ENCODE results near the gene IFIT5. TPM values are rescaled to one million over a fixed set of nuclear protein-coding genes. Genes with fewer than 3 reads are reported as not detected.
A peak's percentile ranks its signal among the peaks of the same experiment; 100 is the strongest.

The IFIT5 gene
- total RNA-seq, 1 experiment from 2014 or later = 15.2 TPM

- no peak for DNase-seq
- Histone ChIP-seq H3K9me3 (no peaks in the 10 kb centered on the region; the same call in 1 of the 2 replicates), H3K27me3 (no peaks in the 10 kb centered on the region), H3K4me3 (no peak overlapping the region), H3K36me3 (no peaks in the 10 kb centered on the region)
Observed at GRCh38 chr10:89454561-89455347, 40.4 kb downstream of the IFIT5 start.

DNA sequence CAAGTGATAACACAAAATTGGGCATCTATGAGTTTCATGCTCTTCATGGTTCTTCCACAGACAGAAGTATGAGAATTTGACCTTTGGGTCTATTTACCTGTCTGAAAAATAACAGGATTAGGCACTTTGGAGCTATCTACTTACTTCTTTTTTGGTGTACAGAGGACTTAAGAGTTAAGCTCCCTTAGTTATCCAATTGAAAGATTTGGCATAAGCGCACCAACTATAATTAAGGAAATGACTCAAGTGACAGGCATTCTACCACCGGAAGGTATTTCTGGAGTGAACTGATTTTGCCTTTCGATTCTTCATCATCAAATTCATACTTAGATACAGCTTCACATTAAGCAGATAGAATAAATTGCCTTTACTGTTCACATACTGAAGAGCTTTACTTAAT is 43.9 kb downstream of the IFIT5 start:
- no peak overlapping the region for H3K4me3 ChIP-seq

GRCh38 chr10:89458784-89459183 is 44.4 kb downstream of the IFIT5 start:
- no peaks in the 10 kb centered on the region for H3K9me3 ChIP-seq
- H3K4me3 ChIP-seq = no peak overlapping the region
- H3K36me3 ChIP-seq = no peaks in the 10 kb centered on the region
- no peaks in the 10 kb centered on the region for H3K27me3 ChIP-seq
- no peak for DNase-seq

More for the DNA sequence above, 43.9 kb downstream of the IFIT5 start:
- DNase-seq = no peak
- Histone ChIP-seq H3K27me3 (no peaks in the 10 kb centered on the region), H3K36me3 (no peaks in the 10 kb centered on the region), H3K9me3 (no peaks in the 10 kb centered on the region)

GRCh38 chr10:89463846-89464537 is 49.6 kb downstream of the IFIT5 start:
- Histone ChIP-seq H3K4me3 (no peak overlapping the region), H3K27me3 (no peaks in the 10 kb centered on the region), H3K9me3 (no peaks in the 10 kb centered on the region), H3K36me3 (no peaks in the 10 kb centered on the region)
- DNase-seq = no peak

GRCh38 chr10:89465196-89465595 is 50.8 kb downstream of the IFIT5 start:
- Histone ChIP-seq H3K36me3 (no peaks in the 10 kb centered on the region), H3K4me3 (no peak overlapping the region), H3K27me3 (no peaks in the 10 kb centered on the region), H3K9me3 (no peaks in the 10 kb centered on the region)
- DNase-seq = no peak

DNA sequence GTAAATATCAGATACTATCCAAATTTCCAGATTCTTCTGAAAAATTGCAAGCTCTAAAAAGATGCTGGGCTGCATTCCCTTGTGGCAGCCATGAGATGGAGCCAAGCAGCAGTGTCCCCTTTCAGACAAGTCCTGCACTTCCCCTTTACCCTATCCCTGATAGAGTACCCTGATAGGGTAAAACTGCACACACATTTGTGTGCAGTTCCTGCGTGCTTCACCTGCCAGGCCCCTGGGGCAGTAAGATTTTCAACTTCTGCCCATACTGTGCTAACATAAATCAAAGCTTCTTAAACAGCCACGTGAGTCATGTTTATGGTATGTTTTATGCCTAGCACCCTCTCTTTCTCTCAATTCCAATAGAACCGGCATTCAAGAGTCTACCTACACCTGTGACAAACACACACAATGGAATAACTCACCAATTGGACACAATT is 52.2 kb downstream of the IFIT5 start:
- no peaks in the 10 kb centered on the region for H3K27me3 ChIP-seq
- peak; percentile 13 for DNase-seq

GRCh38 chr10:89468191-89468965 is 54.0 kb downstream of the IFIT5 start:
- H3K27me3 ChIP-seq = no peaks in the 10 kb centered on the region
- H3K36me3 ChIP-seq = no peaks in the 10 kb centered on the region
- H3K9me3 ChIP-seq = no peaks in the 10 kb centered on the region
- H3K4me3 ChIP-seq = no peak overlapping the region
- no peak for DNase-seq

More for the DNA sequence above, 52.2 kb downstream of the IFIT5 start:
- no peaks in the 10 kb centered on the region for H3K9me3 ChIP-seq
- no peak overlapping the region for H3K4me3 ChIP-seq
- H3K36me3 ChIP-seq = no peaks in the 10 kb centered on the region

DNA sequence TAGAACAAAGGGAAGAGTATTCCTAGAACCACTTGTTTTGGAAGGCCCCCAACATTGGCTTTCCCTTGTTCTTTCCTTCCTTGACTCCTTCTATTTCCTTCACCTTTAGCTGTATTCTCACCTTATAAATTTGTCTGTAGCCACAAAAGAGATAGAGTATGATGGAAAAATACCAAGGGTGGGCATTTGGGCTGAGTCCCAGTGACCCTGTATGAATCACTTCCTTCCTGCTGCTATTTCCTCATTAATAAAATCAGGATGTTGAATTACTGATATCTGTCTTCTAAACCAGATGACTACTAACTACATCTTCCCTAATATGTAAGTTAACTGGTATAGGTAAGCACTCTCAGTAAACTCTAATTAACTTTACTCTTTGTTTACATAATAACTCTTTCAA is 55.1 kb downstream of the IFIT5 start:
- no peak for DNase-seq
- H3K4me3 ChIP-seq = no peak overlapping the region
- H3K9me3 ChIP-seq = no peaks in the 10 kb centered on the region
- no peaks in the 10 kb centered on the region for H3K36me3 ChIP-seq
- H3K27me3 ChIP-seq = no peaks in the 10 kb centered on the region

Other genes with a start within 250 kb of the IFIT5 start
- 0.63 TPM in 1 of 2 replicates, not detected in the other for gene CH25H, start 207.3 kb upstream of the IFIT5 start, total RNA-seq (2014; rRNA removed; shearing (Covaris generic); ENCODE audit: low replicate concordance)
- gene LIPA, start 162.8 kb upstream of the IFIT5 start, total RNA-seq (2014; rRNA removed; shearing (Covaris generic); ENCODE audit: low replicate concordance) = 37.5 and 45.9 TPM in 2 replicates
- 14.3 and 18.7 TPM in 2 replicates for gene IFIT2, start 112.5 kb upstream of the IFIT5 start, total RNA-seq (2014; rRNA removed; shearing (Covaris generic); ENCODE audit: low replicate concordance)
- 32.0 and 47.1 TPM in 2 replicates for gene IFIT3, start 86.6 kb upstream of the IFIT5 start, total RNA-seq (2014; rRNA removed; shearing (Covaris generic); ENCODE audit: low replicate concordance)
- not detected in 2 replicates for gene IFIT1B, start 36.5 kb upstream of the IFIT5 start, total RNA-seq (2014; rRNA removed; shearing (Covaris generic); ENCODE audit: low replicate concordance)
- gene IFIT1, start 21.9 kb upstream of the IFIT5 start, total RNA-seq (2014; rRNA removed; shearing (Covaris generic); ENCODE audit: low replicate concordance) = 40.8 and 44.7 TPM in 2 replicates
- not detected in 2 replicates for gene SLC16A12, start 121.0 kb downstream of the IFIT5 start, total RNA-seq (2014; rRNA removed; shearing (Covaris generic); ENCODE audit: low replicate concordance)
- gene PANK1, start 230.7 kb downstream of the IFIT5 start, total RNA-seq (2014; rRNA removed; shearing (Covaris generic); ENCODE audit: low replicate concordance) = 0.30 and 3.9 TPM in 2 replicates

All from MG63 (cell line).